K562 (cell line): ENCODE measurements around the gene PGAP2. TPM values are rescaled to one million over a fixed set of nuclear protein-coding genes. Genes with fewer than 3 reads are reported as not detected.

Experiments
- ATAC-seq: fragments of 200-7000 bp; cut with Tn5 transposase; 3 replicates; pipeline ENCODE4 v1.9.1; 2020; ENCODE audit warnings: moderate library complexity
- BruUV-seq: library from RNA; stranded (reverse); fragments of 400-500 nt; replicated peaks from 2 replicates; lab custom pipeline; 2021; lab: Mats Ljungman, UMichigan
- CTCF ChIA-PET: fragments of 300-600 bp; formaldehyde crosslinking; extraction: SDS; loops from one replicate; lab custom pipeline; 2021; ENCODE audit warnings: low intra/inter-chr PET ratio; lab: Yijun Ruan, JAX
- POLR2A ChIA-PET: fragments of 300-600, 350-650 bp; sonication (Branson Sonifier 250); formaldehyde crosslinking; extraction: SDS; loops from one replicate; lab custom pipeline; 2021; ENCODE audit warnings: antibody characterized with exemption, inconsistent platforms; lab: Yijun Ruan, JAX
- DNase-seq, 4 experiments: peaks; one replicate each; pipeline versions ENCODE4 v3.0.0 to v3.0.0-alpha.2; 2011 to 2018; ENCODE audit warnings: low spot score in 3 of 4, mixed read lengths in 3 of 4; ENCODE audit errors: extremely low read depth in 1 of 4
- FAIRE-seq: peaks from 2 replicates; lab custom pipeline; 2011; peaks lifted over from hg19 to GRCh38; lab: Jason Lieb, UNC
- H2AFZ ChIP-seq: 2 replicates; pipeline ENCODE4 v1.6.0; 2011; ENCODE audit warnings: low read depth, low read length, control low read depth, inconsistent platforms
- H3K27ac ChIP-seq: fragments of 200-600 bp; 3 replicates; pipeline ENCODE4 v1.8.0; 2011; ENCODE audit warnings: low read depth, mild to moderate bottlenecking, control low read depth, inconsistent platforms, low read length, moderate library complexity, mixed read lengths; ENCODE audit errors: extremely low read depth
- H3K27me3 ChIP-seq, 2 experiments: fragments of 300-600 bp in 1 of 2; 2 replicates in 1 of 2; 3 replicates in 1 of 2; pipeline versions ENCODE4 v1.6.0 to v1.8.0; 2011; ENCODE audit warnings: inconsistent platforms in 2 of 2, low read length in 2 of 2, mild to moderate bottlenecking in 1 of 2, mixed read lengths in 1 of 2, moderate library complexity in 1 of 2; ENCODE audit not compliant: control insufficient read depth in 2 of 2, insufficient read depth in 2 of 2
- H3K36me3 ChIP-seq: fragments of 300-600 bp; 3 replicates; pipeline ENCODE4 v1.8.0; 2011; ENCODE audit warnings: mild to moderate bottlenecking, low read length, inconsistent platforms; ENCODE audit not compliant: control insufficient read depth, insufficient read depth
- H3K4me1 ChIP-seq, 2 experiments: fragments of 200-600 bp in 1 of 2; replicated peaks in 1 of 2; 2 replicates in 1 of 2; 3 replicates in 1 of 2; pipeline versions ENCODE4 v1.5.1 to v1.8.0; 2011; ENCODE audit warnings: inconsistent platforms in 2 of 2, low read length in 2 of 2, mild to moderate bottlenecking in 1 of 2, mixed read lengths in 1 of 2, moderate library complexity in 1 of 2; ENCODE audit not compliant: control insufficient read depth in 2 of 2, insufficient read depth in 2 of 2
- H3K4me2 ChIP-seq: 2 replicates; pipeline ENCODE4 v1.6.1; 2011; ENCODE audit warnings: low read length, control low read depth, inconsistent platforms, mixed read lengths; ENCODE audit not compliant: insufficient read depth
- H3K4me3 ChIP-seq: fragments of 200-600 bp; sonication (generic), shearing (Covaris generic); 2 replicates; pipeline ENCODE4 v1.5.1; 2016; ENCODE audit warnings: control low read depth, inconsistent platforms
- H3K79me2 ChIP-seq: fragments of 200-600 bp; 3 replicates; pipeline ENCODE4 v1.8.0; 2011; ENCODE audit warnings: low read length, inconsistent platforms; ENCODE audit not compliant: control insufficient read depth, insufficient read depth
- H3K9ac ChIP-seq, 2 experiments: 2 replicates each; pipeline versions ENCODE4 v1.6.0 to v1.6.1; 2011; ENCODE audit warnings: low read depth in 2 of 2, low read length in 2 of 2, control low read depth in 1 of 2, inconsistent platforms in 1 of 2, mild to moderate bottlenecking in 1 of 2, mixed read lengths in 1 of 2; ENCODE audit not compliant: insufficient read depth in 1 of 2
- H3K9me1 ChIP-seq: one replicate; pipeline ENCODE4 v1.6.0; 2011; ENCODE audit warnings: inconsistent platforms, mild to moderate bottlenecking, low read length, moderate library complexity; ENCODE audit not compliant: control insufficient read depth, insufficient read depth
- H3K9me3 ChIP-seq: replicated peaks from 2 replicates; pipeline ENCODE4 v1.5.1; 2011; ENCODE audit warnings: low read depth, low read length, inconsistent platforms; ENCODE audit not compliant: control insufficient read depth, insufficient read depth
- H4K20me1 ChIP-seq: replicated peaks from 2 replicates; pipeline ENCODE4 v1.6.1; 2011; ENCODE audit warnings: low read length, inconsistent platforms, mixed read lengths; ENCODE audit not compliant: control insufficient read depth, insufficient read depth
- CEBPG ChIP-seq, 3 experiments: fragments of 200-800 bp in 1 of 3; sonication (Bioruptor generic) in 1 of 3; sonication (generic) in 1 of 3; formaldehyde crosslinking in 1 of 3; IDR thresholded peaks in 2 of 3; conservative IDR thresholded peaks in 1 of 3; 2 replicates each; pipeline versions ENCODE4 v1.6.1 to v1.8.0; 2016 to 2022; ENCODE audit warnings: missing compliant biosample characterization in 2 of 3, missing genetic modification characterization in 2 of 3, mild to moderate bottlenecking in 1 of 3, missing genetic modification reagents in 1 of 3
- JUND ChIP-seq, 2 experiments: IDR thresholded peaks; 2 replicates in 1 of 2; 3 replicates in 1 of 2; pipeline ENCODE4 v1.6.1; 2011; ENCODE audit warnings: borderline replicate concordance in 2 of 2, low read depth in 2 of 2, low read length in 2 of 2, improper control_type of control experiment in 1 of 2, missing biosample characterization in 1 of 2, missing genetic modification characterization in 1 of 2, missing genetic modification reagents in 1 of 2
- RAD21 ChIP-seq, 2 experiments: fragments of 250-450 bp in 1 of 2; fragments of 450-650 bp in 1 of 2; sonication (Bioruptor Pico) in 1 of 2; formaldehyde crosslinking in 1 of 2; IDR thresholded peaks in 1 of 2; conservative IDR thresholded peaks in 1 of 2; 2 replicates each; pipeline versions ENCODE4 v1.4.0 to v1.8.0; 2020 to 2022; ENCODE audit warnings: mild to moderate bottlenecking in 2 of 2, moderate library complexity in 1 of 2
- RBFOX2 ChIP-seq: fragments of 200-400 bp; formaldehyde crosslinking; IDR thresholded peaks from 2 replicates; pipeline ENCODE4 v1.6.1; 2017; ENCODE audit warnings: low read depth, mild to moderate bottlenecking, low read length, moderate library complexity
- RBM25 ChIP-seq: fragments of 200-400 bp; formaldehyde crosslinking; IDR thresholded peaks from 2 replicates; pipeline ENCODE4 v1.6.1; 2018; ENCODE audit warnings: low read length, low read depth, moderate library complexity; ENCODE audit not compliant: severe bottlenecking
- RHOXF2B ChIP-seq: fragments of 250-450 bp; sonication (Bioruptor Pico); conservative IDR thresholded peaks from 2 replicates; pipeline ENCODE4 v1.5.1; 2021
- SLC30A9 ChIP-seq: fragments of 250-450 bp; sonication (Bioruptor Pico); IDR thresholded peaks from 2 replicates; pipeline ENCODE4 v1.8.0; 2022; ENCODE audit warnings: mild to moderate bottlenecking, moderate library complexity
- SMARCE1 ChIP-seq: fragments of 450-650 bp; IDR thresholded peaks from 2 replicates; pipeline ENCODE4 v1.7.1; 2016; ENCODE audit warnings: mild to moderate bottlenecking
- ZNF121 ChIP-seq: sonication (generic); formaldehyde crosslinking; conservative IDR thresholded peaks from 2 replicates; pipeline ENCODE4 v1.8.0; 2022; ENCODE audit warnings: missing genetic modification reagents
- ZNF184 ChIP-seq: sonication (generic); formaldehyde crosslinking; IDR thresholded peaks from 2 replicates; pipeline ENCODE4 v1.5.0; 2020; ENCODE audit warnings: missing genetic modification reagents
- ZNF79 ChIP-seq: fragments of 250-450 bp; sonication (Bioruptor Pico); IDR thresholded peaks from 2 replicates; pipeline ENCODE4 v1.4.0; 2020; ENCODE audit warnings: low read depth, mild to moderate bottlenecking, moderate library complexity
- WGBS: fragments of 100-300 bp; shearing (Covaris generic); methylation state at CpG from one replicate; pipeline ENCODE4 v1.1.6; 2016; ENCODE audit warnings: low coverage, mixed read lengths; ENCODE audit not compliant: insufficient coverage; ENCODE audit errors: missing lambda C conversion rate; 5-methylcytosine and 5-hydroxymethylcytosine counted together
- in situ Hi-C: fragments of 300-500 bp; cut with MboI; formaldehyde crosslinking; loops from 4 replicates; pipeline ENCODE4 v1.15.0; 2018; ENCODE audit warnings: inconsistent platforms, mixed read lengths
- intact Hi-C: fragments of 100-400 bp; cut with micrococcal nuclease; formaldehyde crosslinking; loops from 2 replicates; pipeline ENCODE4 v1.14.2; 2022
- polyA plus RNA-seq, 8 experiments: library from polyadenylated mRNA; depleted of rRNA in 4 of 8; stranded (reverse) in 5 of 8; unstranded in 3 of 8; fragments of >200 nt; fragmentation: Nextera tagmentation in 2 of 8; fragmentation: Illumina TruSeq in 1 of 8; extraction: Ambion mirVana in 2 of 8; extraction: Trizol in 1 of 8; gene quantifications; 2 replicates each; pipeline versions ENCODE4 v1.2.1 to v1.2.3, GENCODE V29; 2011 to 2014; ENCODE audit warnings: inconsistent platforms in 1 of 8, missing spikeins in 1 of 8
- total RNA-seq, 7 experiments: library from RNA; depleted of rRNA in 6 of 7; stranded (reverse); fragments of >200 nt in 6 of 7; fragmentation: Illumina TruSeq in 2 of 7; extraction: Trizol in 2 of 7; gene quantifications; 2 replicates each; pipeline versions ENCODE4 v1.2.1 to v1.2.3, GENCODE V29; 2011 to 2021; ENCODE audit warnings: low replicate concordance in 1 of 7
- TF ChIP-seq, protein P1 (sequence below): fragments of 450-650 bp; formaldehyde crosslinking; IDR thresholded peaks from 2 replicates; pipeline ENCODE4 v1.4.0; 2022; ENCODE audit warnings: mild to moderate bottlenecking, moderate library complexity
- TF ChIP-seq, protein P2 (sequence below): fragments of 250-450 bp; sonication (Bioruptor Pico); IDR thresholded peaks from 2 replicates; pipeline ENCODE4 v1.4.0; 2020
- TF ChIP-seq, protein P3 (sequence below): fragments of 450-650 bp; conservative IDR thresholded peaks from 2 replicates; pipeline ENCODE4 v1.6.1; 2016; ENCODE audit warnings: missing genetic modification characterization, low read depth, mild to moderate bottlenecking, missing compliant biosample characterization, moderate library complexity

PGAP2 gene
- total and polyA plus RNA-seq, 9 of the 15 experiments (the other 6 are each of a cell fraction or from before 2014, with no cell fraction given): 17.9 to 47.2 (median 33.7) TPM

DNA sequence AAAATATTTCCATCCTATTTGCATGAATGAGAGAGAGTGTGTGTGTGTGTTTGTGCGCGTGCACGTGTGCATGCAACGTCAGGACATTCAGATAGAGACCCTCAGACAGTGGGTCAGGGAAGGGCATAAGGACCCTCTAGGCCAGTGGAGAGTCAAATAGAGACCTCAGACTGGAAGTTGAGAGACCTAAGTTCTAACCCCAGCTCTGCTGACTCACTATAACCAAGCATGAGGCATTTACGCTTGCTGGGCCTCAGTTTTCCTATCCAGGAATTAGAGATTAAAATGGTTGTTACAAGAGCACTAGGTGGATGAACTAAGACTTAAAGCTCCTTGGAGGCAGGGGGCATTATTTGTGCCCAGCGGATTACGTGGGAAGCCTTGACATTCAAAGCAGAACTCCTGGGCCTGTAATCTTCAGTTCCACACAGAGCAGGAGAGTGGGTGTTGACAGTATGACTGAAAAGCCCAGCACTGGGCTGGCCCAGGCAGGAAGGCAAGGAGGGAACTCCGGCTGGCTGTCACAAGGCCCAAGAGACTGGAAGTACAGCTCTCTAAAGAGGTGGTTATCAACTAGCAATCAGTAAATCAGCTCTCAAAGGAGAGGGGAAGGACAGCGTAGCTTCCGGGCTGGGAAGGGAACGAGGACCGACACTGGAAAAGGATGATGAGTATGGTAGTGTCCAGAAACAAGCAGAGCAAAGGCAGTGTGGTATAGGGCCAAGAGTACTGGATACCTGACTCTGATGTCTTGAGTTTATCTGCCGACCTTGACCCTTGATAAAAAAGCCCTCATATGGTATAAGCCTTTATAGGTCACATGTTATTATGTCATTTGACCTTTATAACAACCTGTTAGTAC, 23.2 kb downstream of the PGAP2 start (continued):
- no peak for TF ChIP-seq ZNF184 (CRISPR knock-in tag)
- peak; percentile 35; the same call in 1 of the 2 replicates for TF ChIP-seq SMARCE1
- TF ChIP-seq ZNF79 (CRISPR knock-in tag): no peak

DNA sequence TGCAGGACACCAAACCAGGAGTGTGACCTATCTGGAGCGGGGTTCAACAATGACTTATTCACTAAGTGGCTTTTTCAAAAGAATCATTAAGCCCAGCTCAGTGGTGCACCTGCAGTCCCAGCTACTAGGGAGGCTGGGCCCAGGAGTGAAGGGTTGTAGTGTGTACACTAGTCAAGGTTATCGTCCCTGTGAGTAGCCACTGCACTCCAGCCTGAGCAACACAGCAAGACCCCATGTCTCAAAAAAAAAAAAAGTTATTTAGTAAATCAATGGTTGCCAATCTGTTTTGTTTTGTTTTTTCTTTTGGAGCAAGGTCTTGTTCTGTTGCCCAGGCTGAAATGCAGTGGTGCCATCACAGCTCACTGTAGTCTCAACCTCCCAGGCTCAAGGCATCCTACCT, 24.5 kb downstream of the PGAP2 start:
- Histone ChIP-seq H3K9me3 (no peaks in the 10 kb centered on the region), H4K20me1 (no peaks in the 10 kb centered on the region; the same call in 1 of the 2 replicates), H3K79me2 (peaks cover 97% of the 10 kb centered on the region), H3K4me3 (no peak overlapping the region), H3K4me1 (peaks cover 49 to 68% of the 10 kb centered on the region in 2 experiments), H3K4me2 (peak overlapping the region; percentile 82), H3K9me1 (no peaks in the 10 kb centered on the region), H2AFZ (no peak overlapping the region), H3K9ac (peak overlapping the region; percentile 2 to 76; a peak in 3 of 4 replicates), H3K27me3 (no peaks in the 10 kb centered on the region), H3K36me3 (peaks cover 82% of the 10 kb centered on the region), H3K27ac (peak overlapping the region; percentile 94)
- TF ChIP-seq CEBPG (CRISPR knock-in tag; IDR thresholded peaks at IDR 0.05) (no peak), CEBPG (tag; conservative IDR thresholded peaks at IDR 0.05 in 1 of 2, IDR thresholded peaks at IDR 0.05 in 1 of 2) (no peak), RHOXF2B (no peak), RBFOX2 (peak; percentile 50), RAD21 (CRISPR knock-in tag; conservative IDR thresholded peaks at IDR 0.05 in 1 of 2, IDR thresholded peaks at IDR 0.05 in 1 of 2) (peak in 1 of 2 experiments; percentile 7; a peak in 1 of 4 replicates), SLC30A9 (CRISPR knock-in tag) (no peak), JUND (IDR thresholded peaks at IDR 0.05; ENCODE audit: borderline replicate concordance, low read depth, low read length) (no peak), JUND (tag; IDR thresholded peaks at IDR 0.05; ENCODE audit: borderline replicate concordance, low read depth, low read length) (no peak), ZNF121 (CRISPR knock-in tag) (peak; percentile 58), RBM25 (peak; percentile 10)
- TF ChIP-seq, protein P1, sequence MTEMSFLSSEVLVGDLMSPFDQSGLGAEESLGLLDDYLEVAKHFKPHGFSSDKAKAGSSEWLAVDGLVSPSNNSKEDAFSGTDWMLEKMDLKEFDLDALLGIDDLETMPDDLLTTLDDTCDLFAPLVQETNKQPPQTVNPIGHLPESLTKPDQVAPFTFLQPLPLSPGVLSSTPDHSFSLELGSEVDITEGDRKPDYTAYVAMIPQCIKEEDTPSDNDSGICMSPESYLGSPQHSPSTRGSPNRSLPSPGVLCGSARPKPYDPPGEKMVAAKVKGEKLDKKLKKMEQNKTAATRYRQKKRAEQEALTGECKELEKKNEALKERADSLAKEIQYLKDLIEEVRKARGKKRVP: no peak
- TF ChIP-seq, protein P2, sequence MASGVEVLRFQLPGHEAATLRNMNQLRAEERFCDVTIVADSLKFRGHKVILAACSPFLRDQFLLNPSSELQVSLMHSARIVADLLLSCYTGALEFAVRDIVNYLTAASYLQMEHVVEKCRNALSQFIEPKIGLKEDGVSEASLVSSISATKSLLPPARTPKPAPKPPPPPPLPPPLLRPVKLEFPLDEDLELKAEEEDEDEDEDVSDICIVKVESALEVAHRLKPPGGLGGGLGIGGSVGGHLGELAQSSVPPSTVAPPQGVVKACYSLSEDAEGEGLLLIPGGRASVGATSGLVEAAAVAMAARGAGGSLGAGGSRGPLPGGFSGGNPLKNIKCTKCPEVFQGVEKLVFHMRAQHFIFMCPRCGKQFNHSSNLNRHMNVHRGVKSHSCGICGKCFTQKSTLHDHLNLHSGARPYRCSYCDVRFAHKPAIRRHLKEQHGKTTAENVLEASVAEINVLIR (CRISPR knock-in tag): no peak
- TF ChIP-seq, protein P3, sequence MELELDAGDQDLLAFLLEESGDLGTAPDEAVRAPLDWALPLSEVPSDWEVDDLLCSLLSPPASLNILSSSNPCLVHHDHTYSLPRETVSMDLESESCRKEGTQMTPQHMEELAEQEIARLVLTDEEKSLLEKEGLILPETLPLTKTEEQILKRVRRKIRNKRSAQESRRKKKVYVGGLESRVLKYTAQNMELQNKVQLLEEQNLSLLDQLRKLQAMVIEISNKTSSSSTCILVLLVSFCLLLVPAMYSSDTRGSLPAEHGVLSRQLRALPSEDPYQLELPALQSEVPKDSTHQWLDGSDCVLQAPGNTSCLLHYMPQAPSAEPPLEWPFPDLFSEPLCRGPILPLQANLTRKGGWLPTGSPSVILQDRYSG (tag): no peak
- no peak for FAIRE-seq
- BruUV-seq: no TSS peak
- DNase-seq: no peak
- 85% methylated on average over 2 of the region's 2 CpGs for WGBS
- ChIA-PET CTCF (no interaction called here), POLR2A (interaction anchor here (0.5 to 2.5 kb wide), 3 partner anchors 8 to 189 kb away, joined by 3 to 8 read pairs (median 3); no protein-coding TSS in a partner anchor)
- ATAC-seq: no peak
- in situ Hi-C loops (no loop called here), intact Hi-C loops (no loop called here)
